G401.6 (cell line): ENCODE results near the gene ATAT1.
"Not testable (repeated sequence)": the region's sequence is repeated elsewhere in the genome, so short reads cannot be mapped to it uniquely, and the experiment has no call there.

Experiments
- FAIRE-seq: peaks from 2 replicates; lab custom pipeline; 2012; peaks lifted over from hg19 to GRCh38; lab: Jason Lieb, UNC

ATAT1 gene

GRCh38 chr6:30651143-30651542, 24.5 kb downstream of the ATAT1 start:
- FAIRE-seq, result no peak

- no peak for FAIRE-seq
Observed at GRCh38 chr6:30654798-30655742, 28.4 kb downstream of the ATAT1 start.

GRCh38 chr6:30655743-30656094, 29.0 kb downstream of the ATAT1 start:
- no peak for FAIRE-seq

GRCh38 chr6:30656513-30656912, 29.8 kb downstream of the ATAT1 start:
- FAIRE-seq, result no peak

- no peak for FAIRE-seq
Observed at GRCh38 chr6:30657454-30657853, 30.8 kb downstream of the ATAT1 start.

GRCh38 chr6:30657922-30658321, 31.2 kb downstream of the ATAT1 start:
- not testable (repeated sequence) for FAIRE-seq

- FAIRE-seq, result no peak
Observed at GRCh38 chr6:30664994-30665767, 38.5 kb downstream of the ATAT1 start.

- not testable (repeated sequence) for FAIRE-seq
Observed at GRCh38 chr6:30666300-30666699, 39.6 kb downstream of the ATAT1 start.

GRCh38 chr6:30670760-30671527, 44.3 kb downstream of the ATAT1 start:
- FAIRE-seq, result no peak

GRCh38 chr6:30672445-30673253, 46.0 kb downstream of the ATAT1 start, which contains the start of gene DHX16:
Gene DHX16 (minus strand): TSS chr6:30673006. CDS start chr6:30672841, 165 bp downstream.
- FAIRE-seq, result peak; percentile 95

- no peak for FAIRE-seq
Observed at GRCh38 chr6:30676660-30677285, 50.1 kb downstream of the ATAT1 start.

GRCh38 chr6:30678964-30679726, 52.5 kb downstream of the ATAT1 start:
- FAIRE-seq, result no peak

- no peak for FAIRE-seq
Observed at GRCh38 chr6:30679765-30680535, 53.3 kb downstream of the ATAT1 start.

- no peak for FAIRE-seq
Observed at GRCh38 chr6:30681766-30682142, 55.1 kb downstream of the ATAT1 start.

- no peak for FAIRE-seq
Observed at GRCh38 chr6:30682143-30683117, 55.8 kb downstream of the ATAT1 start.

GRCh38 chr6:30683183-30683979, 56.7 kb downstream of the ATAT1 start:
- no peak for FAIRE-seq

- FAIRE-seq, result no peak
Observed at GRCh38 chr6:30683980-30684338, 57.3 kb downstream of the ATAT1 start.
